Activated CD8-positive, alpha-beta T cell treated with anti-CD3 and anti-CD28 coated beads for 36 hours (primary cell): ENCODE measurements around the gene SYNPR. TPM values are rescaled to one million over a fixed set of nuclear protein-coding genes. Genes with fewer than 3 reads are reported as not detected.

ENCODE experiments used
- ATAC-seq: fragments of 200-7000 bp; cut with Tn5 transposase; one replicate; pipeline ENCODE4 v1.10.0; 2021; ENCODE audit warnings: mild to moderate bottlenecking, moderate library complexity
- CTCF ChIA-PET: fragments of 350-600 bp; sonication (Branson Sonifier 250); formaldehyde crosslinking; loops from one replicate; lab custom pipeline; 2021; ENCODE audit warnings: antibody characterized with exemption; lab: Charles Lee
- POLR2A ChIA-PET: fragments of 350-600 bp; sonication (Branson Sonifier 250); formaldehyde crosslinking; loops from one replicate; lab custom pipeline; 2021; ENCODE audit warnings: antibody characterized with exemption; lab: Charles Lee
- DNase-seq: peaks from one replicate; pipeline ENCODE4 v3.0.0-alpha.2; 2020
- H3K27ac Mint-ChIP-seq: one replicate; pipeline ENCODE4 v1.8.0; 2021; ENCODE audit warnings: mild to moderate bottlenecking, mixed read lengths
- H3K27me3 Mint-ChIP-seq: one replicate; pipeline ENCODE4 v1.8.0; 2021; ENCODE audit warnings: mixed read lengths
- H3K36me3 Mint-ChIP-seq: one replicate; pipeline ENCODE4 v1.8.0; 2021; ENCODE audit warnings: low read depth, mixed read lengths
- H3K4me1 Mint-ChIP-seq: one replicate; pipeline ENCODE4 v1.8.0; 2021; ENCODE audit warnings: low read depth, mixed read lengths
- H3K4me3 Mint-ChIP-seq: one replicate; pipeline ENCODE4 v1.8.0; 2021; ENCODE audit warnings: mild to moderate bottlenecking, moderate library complexity, mixed read lengths
- H3K9me3 Mint-ChIP-seq: one replicate; pipeline ENCODE4 v1.8.0; 2021; ENCODE audit warnings: mixed read lengths
- intact Hi-C: fragments of 100-400 bp; cut with micrococcal nuclease; formaldehyde crosslinking; loops from one replicate; pipeline ENCODE4 v1.10.0; 2022
- total RNA-seq, 2 experiments: library from RNA; stranded (reverse); gene quantifications; one replicate each; pipeline ENCODE4 v1.2.3, GENCODE V29; 2021
- TF ChIP-seq, protein P1 (sequence below): fragments of 200-600 bp; IDR thresholded peaks from one replicate; pipeline ENCODE4 v1.8.0; 2022; ENCODE audit warnings: antibody characterized with exemption, mild to moderate bottlenecking

SYNPR gene
- total RNA-seq, 2 experiments from 2014 or later, result not detected

DNA sequence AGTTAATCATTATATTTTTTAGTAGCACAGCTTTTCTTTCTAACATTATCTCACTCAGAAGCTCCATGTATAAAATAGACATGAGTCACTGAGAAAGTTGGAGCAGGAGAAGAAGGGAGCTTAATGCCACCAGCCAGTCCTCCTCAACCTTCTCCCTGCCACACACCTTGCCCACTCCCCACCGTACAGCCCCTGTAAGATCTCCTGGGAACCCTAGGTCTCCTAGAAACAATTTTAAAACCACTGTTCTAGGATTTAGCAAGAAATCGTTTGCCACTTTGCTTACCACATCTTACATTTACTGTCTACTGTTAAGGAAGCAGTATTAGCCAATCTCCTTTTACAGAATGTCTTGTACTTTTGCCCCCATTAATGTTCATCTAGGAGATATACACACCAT is 204.2 kb downstream of the SYNPR start:
- ChIA-PET CTCF (no interaction called here), POLR2A (interaction anchor here (1.1 kb wide), 1 partner anchor 14 kb away, joined by 3 read pairs; no protein-coding TSS in a partner anchor)
- no peak for ATAC-seq
- Mint-ChIP-seq H3K27me3 (no peaks in the 10 kb centered on the region), H3K4me1 (no peaks in the 10 kb centered on the region), H3K27ac (no peak overlapping the region), H3K9me3 (no peaks in the 10 kb centered on the region), H3K36me3 (no peaks in the 10 kb centered on the region), H3K4me3 (no peak overlapping the region)
- no peak for DNase-seq
- TF ChIP-seq, protein P1, sequence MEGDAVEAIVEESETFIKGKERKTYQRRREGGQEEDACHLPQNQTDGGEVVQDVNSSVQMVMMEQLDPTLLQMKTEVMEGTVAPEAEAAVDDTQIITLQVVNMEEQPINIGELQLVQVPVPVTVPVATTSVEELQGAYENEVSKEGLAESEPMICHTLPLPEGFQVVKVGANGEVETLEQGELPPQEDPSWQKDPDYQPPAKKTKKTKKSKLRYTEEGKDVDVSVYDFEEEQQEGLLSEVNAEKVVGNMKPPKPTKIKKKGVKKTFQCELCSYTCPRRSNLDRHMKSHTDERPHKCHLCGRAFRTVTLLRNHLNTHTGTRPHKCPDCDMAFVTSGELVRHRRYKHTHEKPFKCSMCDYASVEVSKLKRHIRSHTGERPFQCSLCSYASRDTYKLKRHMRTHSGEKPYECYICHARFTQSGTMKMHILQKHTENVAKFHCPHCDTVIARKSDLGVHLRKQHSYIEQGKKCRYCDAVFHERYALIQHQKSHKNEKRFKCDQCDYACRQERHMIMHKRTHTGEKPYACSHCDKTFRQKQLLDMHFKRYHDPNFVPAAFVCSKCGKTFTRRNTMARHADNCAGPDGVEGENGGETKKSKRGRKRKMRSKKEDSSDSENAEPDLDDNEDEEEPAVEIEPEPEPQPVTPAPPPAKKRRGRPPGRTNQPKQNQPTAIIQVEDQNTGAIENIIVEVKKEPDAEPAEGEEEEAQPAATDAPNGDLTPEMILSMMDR, result no peak
- intact Hi-C loops, result no loop called here

DNA sequence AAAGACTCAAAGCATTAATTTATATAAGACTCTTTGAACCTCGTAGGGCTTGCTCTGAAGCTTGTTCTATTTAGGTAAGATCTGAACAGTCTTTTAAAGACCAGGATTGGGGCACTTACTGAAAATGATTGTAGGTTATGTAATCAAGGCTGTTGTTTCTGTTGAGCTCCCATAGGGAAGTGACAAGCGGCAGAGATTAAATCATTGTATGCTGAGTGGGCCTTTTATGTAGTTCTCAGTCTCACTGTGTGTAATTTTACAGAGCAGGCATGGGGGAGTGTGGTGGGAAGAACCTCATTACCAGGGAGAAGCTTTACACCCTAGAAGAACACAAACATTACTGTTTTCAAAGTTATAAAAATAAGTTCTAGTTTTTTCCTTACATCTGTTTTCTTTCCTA is 214.4 kb downstream of the SYNPR start:
- Mint-ChIP-seq H3K36me3 (no peaks in the 10 kb centered on the region), H3K27me3 (no peaks in the 10 kb centered on the region), H3K27ac (no peak overlapping the region), H3K4me3 (no peak overlapping the region), H3K4me1 (no peaks in the 10 kb centered on the region), H3K9me3 (no peaks in the 10 kb centered on the region)
- intact Hi-C loops, result no loop called here
- ChIA-PET CTCF (no interaction called here), POLR2A (interaction anchor here (0.8 kb wide), 1 partner anchor 12 kb away, joined by 3 read pairs; no protein-coding TSS in a partner anchor)
- TF ChIP-seq, protein P1, result no peak
- DNase-seq, result no peak
- no peak for ATAC-seq

DNA sequence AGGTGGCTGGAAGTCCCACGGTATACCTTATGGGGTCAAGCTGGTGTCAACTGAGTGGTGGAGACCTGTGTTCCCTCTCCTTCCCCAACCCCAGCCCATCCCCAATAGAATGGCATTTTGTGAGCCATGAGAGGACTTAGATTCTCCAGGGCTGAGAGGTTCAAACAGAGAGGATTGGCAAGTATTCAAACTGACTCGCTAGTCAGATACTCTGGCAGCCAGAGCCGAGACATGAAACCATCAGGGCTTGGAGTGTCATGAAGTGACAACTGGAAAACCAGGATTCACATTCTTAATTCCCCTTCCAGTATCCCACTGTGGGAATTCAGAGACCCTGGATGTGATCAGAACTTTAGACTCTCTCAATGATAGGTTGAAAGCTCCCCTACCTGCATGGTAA is 215.0 kb downstream of the SYNPR start:
- no peaks in the 10 kb centered on the region for H3K27me3 Mint-ChIP-seq
- H3K4me1 Mint-ChIP-seq, result no peaks in the 10 kb centered on the region
- CTCF ChIA-PET, result no interaction called here
- TF ChIP-seq, protein P1, result no peak
- POLR2A ChIA-PET, result no interaction called here
- no peaks in the 10 kb centered on the region for H3K36me3 Mint-ChIP-seq
- intact Hi-C loops, result no loop called here
- H3K9me3 Mint-ChIP-seq, result no peaks in the 10 kb centered on the region
- H3K4me3 Mint-ChIP-seq, result no peak overlapping the region
- DNase-seq (no peak), ATAC-seq (no peak)
- H3K27ac Mint-ChIP-seq, result no peak overlapping the region

GRCh38 chr3:63494646-63495045 is 216.5 kb downstream of the SYNPR start:
- TF ChIP-seq, protein P1, result no peak
- Mint-ChIP-seq H3K4me1 (no peaks in the 10 kb centered on the region), H3K36me3 (no peaks in the 10 kb centered on the region), H3K27ac (no peak overlapping the region), H3K4me3 (no peak overlapping the region), H3K27me3 (peaks cover 1% of the 10 kb centered on the region), H3K9me3 (no peaks in the 10 kb centered on the region)
- DNase-seq, result no peak
- CTCF ChIA-PET, result no interaction called here
- intact Hi-C loops, result no loop called here
- POLR2A ChIA-PET, result no interaction called here
- no peak for ATAC-seq

DNA sequence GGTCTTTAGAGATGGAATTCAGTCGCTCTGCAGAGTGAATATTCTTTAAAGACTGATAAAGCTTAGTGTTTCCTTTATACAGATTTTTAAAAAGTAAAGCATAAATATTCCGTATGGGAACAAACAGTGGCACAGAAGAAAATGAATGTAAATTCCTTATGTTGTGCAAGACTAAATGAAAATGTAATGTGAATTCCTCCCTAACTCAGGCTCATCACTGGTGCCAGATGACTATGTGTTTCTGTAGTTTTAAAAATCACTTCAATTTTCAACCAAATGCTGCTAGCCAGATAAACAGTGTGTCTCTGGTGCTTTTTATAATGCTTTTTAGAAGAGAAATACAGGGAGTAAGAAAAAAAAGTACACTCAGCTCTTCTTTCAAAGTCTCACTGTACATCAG is 219.5 kb downstream of the SYNPR start:
- no peak overlapping the region for H3K27ac Mint-ChIP-seq
- ChIA-PET CTCF (no interaction called here), POLR2A (no interaction called here)
- no peaks in the 10 kb centered on the region for H3K9me3 Mint-ChIP-seq
- H3K27me3 Mint-ChIP-seq, result peaks cover 2% of the 10 kb centered on the region
- H3K4me3 Mint-ChIP-seq, result no peak overlapping the region
- H3K4me1 Mint-ChIP-seq, result no peaks in the 10 kb centered on the region
- H3K36me3 Mint-ChIP-seq, result no peaks in the 10 kb centered on the region
- TF ChIP-seq, protein P1, result no peak
- ATAC-seq (no peak), DNase-seq (no peak)
- intact Hi-C loops, result no loop called here
